ENCODE measurements around the gene RFX7. TPM values are rescaled to one million over a fixed set of nuclear protein-coding genes. Genes with fewer than 3 reads are reported as not detected.

Gene RFX7
- total and polyA plus RNA-seq, 2 of the 8 experiments (the other 6 are each of a cell fraction or from before 2014, with no cell fraction given), result 10.4 to 40.9 TPM

DNA sequence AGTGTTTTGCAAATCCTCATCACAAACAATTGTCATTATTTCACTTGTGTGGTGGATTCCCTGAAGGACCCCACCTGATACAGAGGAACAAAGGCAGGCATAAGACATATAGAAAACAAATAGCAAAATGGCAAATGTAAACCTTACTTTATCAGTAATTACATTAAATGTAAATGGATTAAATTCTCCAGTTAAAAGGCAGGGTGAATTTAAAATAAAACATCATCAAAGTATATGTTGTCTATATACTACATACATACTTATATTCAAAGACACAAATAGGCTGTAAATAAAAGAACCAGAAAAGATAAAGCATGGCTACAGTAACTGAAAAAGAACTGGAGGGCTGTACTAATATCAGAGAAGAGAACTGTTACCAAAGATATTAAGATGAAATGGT, 117.3 kb downstream of the RFX7 start:
- no peak for FAIRE-seq
- DNase-seq (ENCODE audit: low read depth in 1 of 2, low spot score in 2 of 2), result no peak
- no peak overlapping the region for H3K4me3 ChIP-seq (ENCODE audit: extremely low read depth in 1 of 4, insufficient read depth in 2 of 4, low read depth in 3 of 4, low read length in 4 of 4)

More for the DNA sequence above, 117.3 kb downstream of the RFX7 start:
- Histone ChIP-seq H3K9me3 (ENCODE audit: insufficient read depth in 2 of 2, low read depth in 1 of 2, low read length in 1 of 2) (peaks cover 12 to 15% of the 10 kb centered on the region in 2 experiments; a peak in 3 of 4 replicates), H4K20me1 (replicated peaks in 1 of 2; ENCODE audit: control insufficient read depth in 1 of 2, insufficient read depth in 2 of 2, low read length in 2 of 2) (no peaks in the 10 kb centered on the region), H4K5ac (ENCODE audit: insufficient read length, low read depth, low read length) (no peak overlapping the region), H3K4ac (replicated peaks; ENCODE audit: insufficient read length, low read depth, low read length) (no peak overlapping the region), H2BK12ac (ENCODE audit: low read depth, low read length) (no peak overlapping the region), H4K8ac (ENCODE audit: extremely low read depth, insufficient read depth, low read length) (no peak overlapping the region), H2BK120ac (replicated peaks; ENCODE audit: low read depth, low read length) (no peak overlapping the region), H3K27ac (ENCODE audit: low read depth, low read length) (no peak overlapping the region), H3K36me3 (ENCODE audit: control insufficient read depth in 2 of 4, insufficient read depth in 4 of 4, low read length in 3 of 4) (peaks cover 4 to 30% (median 13%) of the 10 kb centered on the region in 4 experiments; a peak in 5 of 8 replicates), H2BK5ac (ENCODE audit: low read depth, low read length) (no peak overlapping the region), H3K4me1 (replicated peaks in 1 of 4; ENCODE audit: control insufficient read depth in 3 of 4, insufficient read depth in 4 of 4, low read length in 3 of 4) (no peaks in the 10 kb centered on the region), H3K23me2 (ENCODE audit: low read depth, low read length) (no peaks in the 10 kb centered on the region; the same call in 1 of the 2 replicates), H3K56ac (replicated peaks; ENCODE audit: insufficient read length, low read depth, low read length) (no peak overlapping the region), H3K4me2 (ENCODE audit: insufficient read depth in 1 of 2, low read depth in 2 of 2, low read length in 2 of 2) (no peak overlapping the region), H3K27me3 (replicated peaks in 1 of 4; ENCODE audit: control insufficient read depth in 3 of 4, extremely low read depth in 1 of 4, insufficient read depth in 3 of 4, low read length in 3 of 4) (no peaks in the 10 kb centered on the region), H2BK15ac (ENCODE audit: low read length) (no peak overlapping the region), H3K14ac (ENCODE audit: insufficient read length) (no peak overlapping the region), H2BK20ac (ENCODE audit: low read length) (no peak overlapping the region), H3K79me1 (ENCODE audit: low read depth, low read length) (no peaks in the 10 kb centered on the region), H2AK5ac (ENCODE audit: low read depth, low read length) (no peak overlapping the region), H3K79me2 (ENCODE audit: control insufficient read depth in 1 of 2, insufficient read depth in 2 of 2, low read length in 2 of 2) (no peaks in the 10 kb centered on the region), H3K23ac (ENCODE audit: insufficient read length) (no peak overlapping the region), H4K91ac (replicated peaks; ENCODE audit: insufficient read length, low read length) (no peak overlapping the region), H2AFZ (ENCODE audit: low read length) (no peak overlapping the region), H3K9ac (replicated peaks in 1 of 4; ENCODE audit: extremely low read depth in 1 of 4, low read depth in 3 of 4, low read length in 3 of 4) (no peak overlapping the region), H3K18ac (ENCODE audit: extremely low read depth, low read length) (no peak overlapping the region)
- ChIA-PET POLR2A (ENCODE audit: partially characterized antibody) (no interaction called here), CTCF (ENCODE audit: partially characterized antibody) (no interaction called here)
- no peak for TF ChIP-seq TBP (IDR thresholded peaks at IDR 0.05; ENCODE audit: low read depth, low read length)

Data from H1 (cell line).